ENCODE measurements around the gene GPR171.
"Not testable (repeated sequence)": the region's sequence is repeated elsewhere in the genome, so short reads cannot be mapped to it uniquely, and the experiment has no call there.

The GPR171 gene, protein sequence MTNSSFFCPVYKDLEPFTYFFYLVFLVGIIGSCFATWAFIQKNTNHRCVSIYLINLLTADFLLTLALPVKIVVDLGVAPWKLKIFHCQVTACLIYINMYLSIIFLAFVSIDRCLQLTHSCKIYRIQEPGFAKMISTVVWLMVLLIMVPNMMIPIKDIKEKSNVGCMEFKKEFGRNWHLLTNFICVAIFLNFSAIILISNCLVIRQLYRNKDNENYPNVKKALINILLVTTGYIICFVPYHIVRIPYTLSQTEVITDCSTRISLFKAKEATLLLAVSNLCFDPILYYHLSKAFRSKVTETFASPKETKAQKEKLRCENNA

DNA sequence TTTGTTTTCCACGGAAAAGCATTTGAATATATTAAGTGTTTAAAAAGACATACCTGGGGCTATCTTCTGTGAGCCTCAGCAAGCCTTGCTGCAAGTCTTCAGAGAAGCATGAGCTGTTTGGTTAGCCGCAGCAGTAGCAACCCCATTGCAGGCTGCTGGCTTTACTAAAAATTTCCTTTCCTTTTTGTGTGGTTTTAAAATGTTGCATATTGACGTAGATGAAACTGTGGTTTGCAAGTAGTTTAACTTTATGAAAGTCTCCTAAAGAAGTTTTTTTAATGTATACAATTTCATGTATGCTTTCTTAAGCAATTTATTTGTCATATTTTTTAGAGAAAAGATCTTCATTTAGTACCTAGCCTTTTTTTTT is at the start of gene GPR171:
GPR171 (minus strand) TSS at position 166 of the 370 bp plus-strand sequence. CDS start 3,830 bp downstream, outside the sequence.
- DNase-seq = peak in 1 of 2 experiments; percentile 68

GRCh38 chr3:151248772-151249337 is 45.8 kb upstream of the GPR171 start:
- DNase-seq = no peak

DNA sequence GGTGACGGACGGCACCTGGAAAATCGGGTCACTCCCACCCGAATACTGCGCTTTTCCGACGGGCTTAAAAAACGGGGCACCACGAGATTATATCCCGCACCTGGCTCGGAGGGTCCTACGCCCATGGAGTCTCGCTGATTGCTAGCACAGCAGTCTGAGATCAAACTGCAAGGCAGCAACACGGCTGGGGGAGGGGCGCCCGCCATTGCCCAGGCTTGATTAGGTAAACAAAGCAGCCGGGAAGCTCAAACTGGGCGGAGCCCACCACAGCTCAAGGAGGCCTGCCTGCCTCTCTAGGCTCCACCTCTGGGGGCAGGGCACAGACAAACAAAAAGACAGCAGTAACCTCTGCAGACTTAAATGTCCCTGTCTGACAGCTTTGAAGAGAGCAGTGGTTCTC is 39.0 kb upstream of the GPR171 start:
- DNase-seq = not testable (repeated sequence)

DNA sequence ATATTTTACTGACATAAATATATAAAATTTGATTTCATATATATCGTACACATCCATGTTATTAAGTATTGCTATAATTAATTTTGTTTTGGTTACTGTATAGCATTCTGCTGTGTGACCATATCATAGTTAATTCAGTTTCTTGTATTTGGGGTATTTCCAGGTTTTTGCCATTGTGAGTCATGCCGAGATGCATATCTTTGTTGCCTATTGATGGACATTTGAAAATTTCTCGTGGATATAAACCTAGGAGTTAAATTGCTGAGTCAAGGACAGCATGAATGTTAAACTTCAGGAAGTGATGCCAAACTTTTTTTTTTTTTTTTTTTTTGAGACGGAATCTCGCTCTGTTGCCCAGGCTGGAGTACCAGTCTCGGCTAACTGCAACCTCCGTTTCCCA is 33.7 kb upstream of the GPR171 start:
- no peak for DNase-seq

- DNase-seq = no peak
Measured at GRCh38 chr3:151236316-151236715, 33.3 kb upstream of the GPR171 start.

- no peak for DNase-seq
Measured at GRCh38 chr3:151234825-151235224, 31.8 kb upstream of the GPR171 start.

DNA sequence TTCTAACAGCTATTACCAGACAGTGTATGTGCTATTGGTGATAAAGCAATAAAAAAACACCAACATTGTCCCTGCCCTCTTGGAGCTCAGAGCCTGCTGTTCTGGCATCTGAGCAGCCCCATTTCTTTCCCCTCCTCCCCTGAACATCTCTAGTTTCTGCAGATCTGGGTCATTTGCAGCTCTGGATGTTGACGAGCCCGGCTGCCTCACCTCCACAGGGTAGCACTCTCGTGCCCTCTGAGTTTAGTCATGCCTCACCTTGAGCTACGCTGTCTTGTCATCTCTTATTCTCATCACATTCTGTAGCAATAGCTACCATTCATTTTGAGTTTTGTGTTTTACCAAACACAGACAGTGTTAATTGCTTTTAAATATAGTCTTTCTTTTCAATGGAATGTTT is 30.0 kb upstream of the GPR171 start:
- no peak for DNase-seq

DNA sequence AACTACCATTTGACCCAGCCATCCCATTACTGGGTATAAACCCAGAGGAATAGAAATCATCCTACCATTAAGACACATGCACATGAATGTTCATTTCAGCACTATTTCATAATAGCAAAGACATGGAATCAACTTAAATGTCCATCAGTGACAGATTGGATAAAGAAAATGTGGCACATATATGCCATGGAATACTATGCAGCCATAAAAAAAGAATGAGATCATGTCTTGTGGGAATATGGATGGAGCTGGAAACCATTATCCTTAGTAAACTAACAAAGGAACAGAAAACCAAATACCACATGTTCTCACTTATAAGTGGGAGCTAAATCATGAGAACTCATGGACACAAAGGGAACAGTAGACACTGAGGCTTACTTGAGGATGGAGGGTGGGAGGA is 29.4 kb upstream of the GPR171 start:
- not testable (repeated sequence) for DNase-seq

GRCh38 chr3:151230646-151231045 is 27.6 kb upstream of the GPR171 start:
- no peak for DNase-seq

DNA sequence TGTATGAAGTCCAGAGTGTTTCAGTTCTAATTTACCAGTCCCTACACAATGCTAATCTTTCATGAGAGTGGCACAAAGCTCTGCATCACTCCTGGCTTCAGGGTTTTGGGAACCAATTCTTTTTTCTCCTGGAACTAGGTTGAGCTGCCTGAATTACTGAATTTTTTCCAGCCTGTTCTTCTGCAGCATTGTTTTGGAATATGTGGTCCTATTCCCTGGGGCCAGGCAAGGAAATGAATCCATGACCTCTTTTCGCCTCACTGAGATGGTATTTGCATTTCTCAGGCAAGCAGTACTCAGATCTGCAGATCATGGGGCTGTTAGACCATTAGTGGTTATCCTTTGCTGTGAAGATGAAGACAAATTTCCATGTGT is 25.6 kb upstream of the GPR171 start:
- no peak for DNase-seq

DNA sequence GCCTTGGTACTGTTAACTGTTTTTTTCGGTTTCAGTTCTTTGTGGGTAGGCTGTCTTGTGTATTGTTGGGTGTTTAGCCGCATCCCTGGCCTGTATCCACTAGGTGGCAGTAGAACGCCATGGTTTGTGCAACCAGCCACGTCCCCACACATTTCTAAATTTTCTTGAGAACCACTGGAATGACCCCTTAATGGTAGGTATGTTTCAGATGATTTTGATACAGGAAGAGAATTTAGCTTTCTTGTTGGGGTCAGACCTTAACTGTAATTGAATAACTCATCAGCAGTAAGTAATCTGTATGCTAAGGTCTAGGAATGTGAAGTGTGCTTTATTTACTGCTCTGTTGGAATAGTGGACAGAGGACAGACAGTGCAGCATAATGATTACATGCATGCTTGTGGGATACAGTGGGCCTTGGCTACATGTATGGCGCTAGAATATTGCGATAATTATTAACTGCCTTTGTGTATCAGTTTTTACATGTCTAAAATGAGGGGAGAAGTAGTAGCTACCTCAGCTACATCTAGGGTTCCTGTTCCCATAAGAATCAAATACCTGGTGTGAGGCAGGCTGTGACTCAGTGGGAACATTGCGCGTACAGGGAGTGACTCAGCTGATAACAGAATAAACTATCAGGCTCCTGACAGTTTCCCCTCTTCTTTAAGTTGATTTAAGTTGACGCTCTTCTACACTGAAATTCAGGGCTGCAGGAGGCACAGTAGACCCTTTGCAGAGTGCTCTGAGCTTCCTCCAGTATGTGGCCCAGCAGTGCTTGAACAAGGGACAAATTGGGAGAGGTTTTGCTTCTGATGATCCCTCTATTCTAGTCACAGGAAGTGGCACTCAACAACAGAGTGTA is 25.0 kb upstream of the GPR171 start:
- DNase-seq = peak; percentile 85 to 88

- no peak for DNase-seq
Measured at GRCh38 chr3:151227266-151227806, 24.3 kb upstream of the GPR171 start.

- DNase-seq = no peak
Measured at GRCh38 chr3:151226825-151227224, 23.8 kb upstream of the GPR171 start.

DNA sequence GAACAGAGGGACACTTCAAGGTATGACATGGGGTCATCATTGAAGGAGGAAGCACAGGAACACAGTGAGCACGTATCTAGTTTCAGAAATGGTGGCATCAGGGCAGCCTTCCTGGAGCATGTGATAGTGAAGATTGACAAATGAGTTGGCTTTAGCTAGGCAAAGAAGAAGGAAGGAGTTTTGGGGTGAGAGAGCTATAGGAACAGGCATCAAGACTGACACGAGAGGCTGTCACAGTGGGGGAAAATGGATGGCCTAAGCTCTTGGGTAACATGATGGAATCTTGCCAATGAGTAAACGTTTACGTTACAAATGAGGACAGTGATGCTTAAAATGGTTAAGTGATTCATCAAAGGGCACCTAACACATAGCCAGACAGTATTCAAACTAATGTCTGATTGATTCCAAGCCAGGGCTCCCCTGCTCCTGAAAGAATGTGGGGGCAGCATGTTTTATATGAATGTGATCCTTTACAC is 23.1 kb upstream of the GPR171 start:
- DNase-seq = peak; percentile 43 to 50

DNA sequence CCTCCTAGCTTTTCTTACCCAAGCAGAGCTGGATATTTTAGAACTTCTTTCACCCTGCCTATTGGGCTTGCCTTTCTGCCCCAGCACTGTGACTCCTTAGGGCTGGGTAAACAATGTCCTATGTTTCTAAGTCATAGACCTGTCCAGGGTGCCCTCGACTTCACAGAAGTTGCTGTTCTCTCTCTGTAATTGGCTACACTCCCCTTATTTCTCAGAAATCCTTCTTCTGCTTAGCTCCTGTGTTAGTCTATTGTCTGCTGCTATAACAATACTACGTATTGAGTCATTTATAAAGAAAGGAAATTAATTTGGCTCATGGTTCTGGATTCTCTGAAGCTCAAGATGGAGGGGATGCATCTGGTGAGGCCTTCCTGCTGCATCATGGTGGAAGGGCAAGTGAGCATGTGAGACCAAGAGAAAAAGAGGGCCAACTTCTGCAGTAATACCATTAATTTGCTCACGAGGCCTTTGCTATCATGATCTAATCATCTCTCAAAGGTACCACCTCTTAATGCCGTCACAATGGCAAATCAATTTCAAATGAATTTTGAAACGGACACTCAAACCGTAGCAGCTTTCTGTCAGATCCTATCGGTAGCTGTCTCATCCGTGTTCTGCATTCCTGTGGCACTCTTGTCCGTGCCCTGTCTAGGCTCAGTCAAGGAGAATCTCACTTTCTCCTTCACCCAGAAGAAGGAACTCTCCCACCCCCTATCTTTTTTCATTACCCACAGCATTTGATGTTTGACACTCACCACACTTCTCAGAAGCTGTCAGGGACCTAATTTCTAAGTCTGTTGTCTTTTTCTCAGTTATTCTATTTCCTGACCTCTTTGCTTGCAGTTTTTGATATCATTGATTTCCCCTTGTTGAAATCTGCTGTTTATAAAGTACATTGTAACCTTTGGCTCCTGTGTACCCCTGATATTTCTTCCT is 22.3 kb upstream of the GPR171 start:
- DNase-seq = no peak

DNA sequence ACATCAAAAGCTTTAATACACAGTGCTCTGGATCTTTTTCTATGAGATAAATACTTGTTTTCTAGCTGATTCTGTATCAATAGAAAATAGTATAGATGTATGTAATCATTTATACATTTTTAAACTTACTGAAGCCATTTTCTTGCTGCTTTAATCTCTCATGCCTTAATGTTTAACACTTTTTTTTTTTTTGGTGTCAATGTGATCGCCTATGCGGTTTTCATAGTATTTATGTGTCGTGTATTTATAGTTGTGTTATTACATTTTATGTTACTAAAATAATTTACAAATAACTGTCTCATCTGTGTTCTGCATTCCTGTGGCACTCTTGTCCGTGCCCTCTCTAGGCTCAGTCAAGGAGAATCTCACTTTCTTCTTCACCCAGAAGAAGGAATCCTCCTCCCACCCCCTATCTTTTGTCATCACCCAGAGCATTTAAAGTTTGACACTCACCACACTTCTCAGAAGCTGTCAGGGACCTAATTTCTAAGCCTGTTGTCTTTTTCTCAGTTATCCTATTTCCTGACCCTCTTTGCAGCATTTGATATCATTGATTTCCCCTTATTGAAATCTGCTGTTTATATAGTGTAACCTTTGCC is 21.4 kb upstream of the GPR171 start:
- no peak for DNase-seq

DNA sequence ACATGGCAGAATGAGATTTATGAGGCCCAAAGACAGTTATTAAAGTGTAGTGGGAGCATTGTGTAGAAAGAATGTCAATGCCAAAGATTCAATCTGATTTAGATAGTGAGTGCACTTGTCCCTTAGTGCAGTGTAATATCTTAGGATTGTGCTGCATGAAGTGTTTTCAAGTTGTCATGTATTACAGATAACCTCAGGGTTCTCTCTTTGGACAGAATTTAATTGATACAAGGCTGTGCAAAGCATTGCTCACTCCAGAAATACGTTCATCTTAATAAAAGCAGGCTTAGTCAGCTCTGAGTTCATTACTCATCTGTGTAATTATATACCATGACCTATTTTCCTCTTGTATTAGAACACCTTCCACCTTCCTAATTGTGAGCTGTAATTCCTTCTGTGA is 16.0 kb upstream of the GPR171 start:
- no peak for DNase-seq

DNA sequence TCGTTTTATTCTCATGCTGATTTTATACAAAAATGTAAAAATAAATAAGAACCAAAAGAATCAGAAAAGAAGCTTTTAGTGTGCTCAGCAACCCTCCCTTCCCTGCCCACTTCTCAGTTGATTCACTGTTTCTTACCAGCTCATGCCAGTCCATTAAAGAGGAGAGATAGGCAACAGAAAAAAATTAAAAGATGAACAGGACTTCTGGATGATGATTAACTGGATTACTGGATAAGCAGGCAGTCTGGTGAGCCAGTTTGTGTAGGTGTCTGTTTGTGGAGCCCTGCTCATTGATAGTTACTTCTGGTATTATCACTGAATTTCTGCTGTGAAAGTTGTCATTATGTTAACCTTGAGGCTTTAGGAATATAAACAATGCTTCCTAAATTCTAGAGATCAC is 15.1 kb upstream of the GPR171 start:
- no peak for DNase-seq

DNA sequence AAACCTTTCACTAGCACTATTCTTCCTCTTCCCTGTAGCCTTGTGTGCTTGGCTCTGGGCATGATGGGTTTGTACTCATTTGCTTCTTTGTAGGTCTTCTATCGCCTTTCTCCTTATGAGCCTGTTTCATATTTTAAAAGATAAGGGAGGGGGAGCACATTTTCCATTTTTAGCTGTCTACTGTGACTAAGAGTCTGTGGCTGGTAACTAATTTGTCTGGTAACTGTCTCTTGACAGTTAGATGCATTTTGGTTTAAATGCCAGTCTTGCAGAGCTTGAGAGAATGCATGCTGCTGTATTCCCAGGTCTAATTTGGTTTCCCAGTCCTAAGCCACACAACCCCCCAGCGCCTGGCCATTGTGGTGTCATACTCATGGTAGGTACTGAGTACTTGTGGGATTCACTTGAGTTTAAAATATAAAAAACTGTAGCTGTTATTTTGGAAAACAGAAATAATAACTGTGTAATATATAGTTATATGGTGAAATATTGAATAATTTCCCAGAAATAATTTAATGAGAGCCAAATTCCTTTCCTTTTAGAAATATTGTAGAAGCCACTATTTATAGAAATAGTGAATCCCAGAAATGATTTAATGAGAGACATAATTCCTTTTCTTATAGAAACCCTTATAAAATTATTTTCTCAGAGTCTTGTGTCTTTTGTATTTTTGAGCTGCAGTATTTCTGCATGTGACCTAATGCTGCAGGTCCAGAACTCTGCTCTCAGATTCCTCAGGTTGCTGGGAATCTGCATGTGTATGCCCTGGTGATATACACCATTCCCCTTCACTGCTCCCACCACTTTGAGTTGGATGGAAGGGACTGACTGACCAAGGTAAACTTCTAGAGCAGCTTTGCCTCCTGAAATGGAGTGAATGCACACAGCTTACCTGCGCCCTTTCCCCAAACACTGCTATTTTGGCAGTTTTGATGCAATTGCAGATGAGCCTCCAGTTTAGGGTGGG is 13.9 kb upstream of the GPR171 start:
- no peak for DNase-seq

DNA sequence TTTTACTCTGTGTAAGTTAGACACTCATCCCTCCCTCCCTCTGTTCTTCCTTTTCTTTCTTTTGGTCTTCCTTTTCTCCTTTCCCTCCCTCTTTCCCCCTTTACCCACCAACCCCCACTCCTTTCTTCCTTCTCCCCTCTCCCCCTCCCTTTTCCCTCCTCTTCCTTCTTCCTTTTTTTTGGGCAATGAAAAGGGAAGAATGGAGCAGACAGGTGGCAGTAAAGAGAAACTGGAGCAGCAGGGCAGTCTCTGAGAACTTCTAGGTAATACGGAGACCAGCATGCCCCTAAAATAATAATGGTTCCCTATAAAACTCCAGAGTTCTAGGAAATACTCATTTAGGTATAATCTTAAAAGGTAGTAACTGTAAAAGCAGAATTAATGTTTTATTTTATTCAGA is 11.4 kb upstream of the GPR171 start:
- DNase-seq = no peak

GRCh38 chr3:151213881-151214280 is 10.9 kb upstream of the GPR171 start:
- no peak for DNase-seq

Data from activated T-cell treated with anti-CD3 and anti-CD28 coated beads, Interleukin-2, amount 50 U/mL, for 48 hours (primary cell).